Measurements from ENCODE around the gene TMEM94. TPM values are rescaled to one million over a fixed set of nuclear protein-coding genes. Genes with fewer than 3 reads are reported as not detected.
A peak's percentile ranks its signal among the peaks of the same experiment; 100 is the strongest.

Gene TMEM94
- total RNA-seq, 1 experiment from 2014 or later = 61.4 TPM

DNA sequence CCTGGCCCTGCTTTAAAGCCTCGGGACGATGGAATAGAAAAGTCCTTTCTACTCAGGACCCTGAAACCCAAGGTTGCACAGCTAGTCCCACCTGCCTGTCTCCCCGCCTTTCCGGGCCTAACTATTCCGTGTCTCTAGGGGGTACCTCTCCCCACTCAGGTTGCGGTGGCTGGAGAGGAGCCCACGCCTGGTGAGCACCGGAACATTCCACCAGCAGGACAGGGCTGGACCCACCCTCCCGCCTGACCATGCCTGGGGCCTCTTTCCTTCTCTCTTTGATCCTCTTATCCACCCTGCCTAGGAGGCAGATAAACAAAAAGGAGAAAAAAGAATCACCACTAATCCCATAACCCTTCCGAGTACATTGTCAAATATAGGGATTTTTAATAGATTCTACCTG is 79.9 kb downstream of the TMEM94 start:
- H2BK12ac ChIP-seq (ENCODE audit: insufficient read length, low read depth, low read length) = no peak overlapping the region
- no peak overlapping the region for H4K91ac ChIP-seq (ENCODE audit: insufficient read length, low read depth, low read length)
- H4K5ac ChIP-seq (ENCODE audit: insufficient read length, low read depth, low read length) = no peak overlapping the region
- no peak overlapping the region for H2BK20ac ChIP-seq (ENCODE audit: low read depth, low read length, poor library complexity, severe bottlenecking)
- H2BK5ac ChIP-seq (ENCODE audit: insufficient read length, low read length) = no peak overlapping the region
- H3K4me1 Mint-ChIP-seq = peaks cover 3 to 14% of the 10 kb centered on the region in 2 experiments; a peak in 3 of 4 replicates
- H2AFZ ChIP-seq (ENCODE audit: low read length) = no peak overlapping the region
- no peak overlapping the region for H3K18ac ChIP-seq (ENCODE audit: insufficient read length, low read depth, low read length)
- no peak for DNase-seq
- H4K8ac ChIP-seq (replicated peaks; ENCODE audit: insufficient read length, low read depth, low read length) = no peak overlapping the region
- H2BK120ac ChIP-seq (ENCODE audit: low read depth, low read length, poor library complexity, severe bottlenecking) = no peak overlapping the region
- H3K27ac ChIP-seq (ENCODE audit: insufficient read length, low read depth, low read length) = no peak overlapping the region
- peaks cover 3 to 26% (median 13%) of the 10 kb centered on the region in 3 experiments; a peak in 6 of 7 replicates for H3K36me3 Mint-ChIP-seq (ENCODE audit: insufficient read depth in 1 of 3, low read depth in 3 of 3)
- no peaks in the 10 kb centered on the region for H3K79me2 ChIP-seq (ENCODE audit: insufficient read depth, low read length)
- H3K4me1 ChIP-seq (ENCODE audit: insufficient read depth, low read length) = no peaks in the 10 kb centered on the region
- H3K27ac Mint-ChIP-seq = peak overlapping the region in 1 of 3 experiments; percentile 59; a peak in 1 of 7 replicates
- no peak overlapping the region for H3K4me3 Mint-ChIP-seq
- H3K9me3 ChIP-seq (ENCODE audit: control insufficient read depth, low read depth, low read length) = no peaks in the 10 kb centered on the region
- H3K79me1 ChIP-seq (ENCODE audit: insufficient read depth, low read depth, low read length, poor library complexity, severe bottlenecking) = no peaks in the 10 kb centered on the region
- no peak overlapping the region for H3K4me2 ChIP-seq (ENCODE audit: insufficient read depth, insufficient read length, low read length)
- H3K9me3 Mint-ChIP-seq = no peaks in the 10 kb centered on the region
- H3K27me3 ChIP-seq (ENCODE audit: insufficient read depth, low read length) = no peaks in the 10 kb centered on the region
- no peaks in the 10 kb centered on the region for H3K23me2 ChIP-seq (ENCODE audit: insufficient read length, low read depth, low read length, poor library complexity, severe bottlenecking)
- no peak overlapping the region for H3K14ac ChIP-seq (ENCODE audit: insufficient read depth, low read length)
- no peak overlapping the region for H3K56ac ChIP-seq (ENCODE audit: insufficient read length, low read depth, low read length)
- no peaks in the 10 kb centered on the region for H4K20me1 ChIP-seq (ENCODE audit: control insufficient read depth, insufficient read depth, insufficient read length)
- H3K23ac ChIP-seq (ENCODE audit: insufficient read length, low read depth, low read length) = no peak overlapping the region
- H2BK15ac ChIP-seq (ENCODE audit: low read depth, low read length) = no peak overlapping the region
- WGBS (ENCODE audit: extremely low coverage, insufficient read length, low lambda C conversion rate) = no CpG with 5 or more reads among the region's 10 CpGs
- TF ChIP-seq, protein P1, sequence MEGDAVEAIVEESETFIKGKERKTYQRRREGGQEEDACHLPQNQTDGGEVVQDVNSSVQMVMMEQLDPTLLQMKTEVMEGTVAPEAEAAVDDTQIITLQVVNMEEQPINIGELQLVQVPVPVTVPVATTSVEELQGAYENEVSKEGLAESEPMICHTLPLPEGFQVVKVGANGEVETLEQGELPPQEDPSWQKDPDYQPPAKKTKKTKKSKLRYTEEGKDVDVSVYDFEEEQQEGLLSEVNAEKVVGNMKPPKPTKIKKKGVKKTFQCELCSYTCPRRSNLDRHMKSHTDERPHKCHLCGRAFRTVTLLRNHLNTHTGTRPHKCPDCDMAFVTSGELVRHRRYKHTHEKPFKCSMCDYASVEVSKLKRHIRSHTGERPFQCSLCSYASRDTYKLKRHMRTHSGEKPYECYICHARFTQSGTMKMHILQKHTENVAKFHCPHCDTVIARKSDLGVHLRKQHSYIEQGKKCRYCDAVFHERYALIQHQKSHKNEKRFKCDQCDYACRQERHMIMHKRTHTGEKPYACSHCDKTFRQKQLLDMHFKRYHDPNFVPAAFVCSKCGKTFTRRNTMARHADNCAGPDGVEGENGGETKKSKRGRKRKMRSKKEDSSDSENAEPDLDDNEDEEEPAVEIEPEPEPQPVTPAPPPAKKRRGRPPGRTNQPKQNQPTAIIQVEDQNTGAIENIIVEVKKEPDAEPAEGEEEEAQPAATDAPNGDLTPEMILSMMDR (conservative IDR thresholded peaks at IDR 0.05) = no peak
- no peak overlapping the region for H2AK5ac ChIP-seq (ENCODE audit: insufficient read length, low read length)
- no peak overlapping the region for H3K9ac ChIP-seq (ENCODE audit: extremely low read depth, insufficient read length, low read length)
- no peak overlapping the region for H3K4ac ChIP-seq (ENCODE audit: low read depth, low read length)
- H3K27me3 Mint-ChIP-seq (ENCODE audit: low read depth) = no peaks in the 10 kb centered on the region
- no peak overlapping the region for H3T11ph ChIP-seq (ENCODE audit: low read length)
